Smooth muscle cell of the brain vasculature (primary cell): ENCODE results near the gene DDN.

ENCODE experiments used
- DNase-seq: peaks from one replicate; pipeline ENCODE4 v3.0.0-alpha.2; 2012; ENCODE audit warnings: low read depth, low spot score

DDN gene

GRCh38 chr12:48966177-48966895, 32.8 kb downstream of the DDN start:
- no peak for DNase-seq

DNA sequence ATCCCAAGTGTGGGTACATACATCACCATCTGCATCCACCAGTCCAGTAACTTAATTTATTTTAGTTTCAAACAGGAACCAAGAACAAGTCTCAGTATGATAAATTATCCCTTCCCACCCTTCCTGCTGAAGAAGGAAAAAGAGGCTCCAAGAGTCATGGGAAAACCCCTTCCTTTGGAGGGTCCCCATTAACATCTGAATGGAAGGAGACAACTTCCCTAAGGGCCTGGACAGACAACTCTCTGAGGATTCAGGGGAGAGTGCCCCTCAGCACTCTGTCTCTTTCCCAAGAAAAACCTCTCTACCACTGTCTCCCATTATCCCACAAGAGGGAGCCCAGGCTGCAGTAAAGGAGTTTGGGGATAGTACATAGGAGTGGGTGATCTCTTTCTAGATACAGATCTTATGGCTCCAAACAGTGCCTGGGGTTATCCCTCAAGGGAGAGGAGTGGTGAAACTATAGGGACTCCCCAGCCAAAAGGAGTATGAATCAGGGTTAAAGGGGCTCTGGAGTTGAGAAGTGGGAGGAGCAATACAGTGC, 33.8 kb downstream of the DDN start:
- no peak for DNase-seq

DNA sequence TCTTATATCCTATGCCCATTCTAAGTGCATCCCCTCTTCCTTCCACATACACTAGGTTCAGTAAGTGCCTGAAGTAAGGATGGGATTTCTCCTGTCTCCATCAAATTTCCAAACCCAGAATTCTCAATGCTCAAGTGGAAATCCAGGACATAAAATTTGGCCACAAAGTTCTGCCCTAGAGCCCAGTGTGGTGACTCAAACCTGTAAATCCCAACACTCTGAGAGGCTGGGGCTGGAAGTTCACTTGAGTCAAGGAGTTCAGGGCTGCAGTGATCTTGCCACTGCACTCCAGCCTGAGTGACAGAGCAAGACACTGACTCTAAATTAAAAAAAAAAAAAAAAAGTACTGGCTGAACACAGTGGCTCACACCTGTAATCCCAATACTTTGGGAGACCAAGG, 37.4 kb downstream of the DDN start:
- DNase-seq: no peak

GRCh38 chr12:48961331-48961730, 37.8 kb downstream of the DDN start:
- DNase-seq: no peak

- no peak for DNase-seq
Measured at GRCh38 chr12:48960834-48961233, 38.3 kb downstream of the DDN start.

- DNase-seq: no peak
Measured at GRCh38 chr12:48958049-48958388, 41.2 kb downstream of the DDN start.

- DNase-seq: peak; percentile 83
Measured at GRCh38 chr12:48957141-48958048, 41.8 kb downstream of the DDN start, which contains the start of gene ARF3. TSS of gene ARF3 (minus strand) at chr12:48957487. CDS start at chr12:48941095, 16,392 bp downstream.

DNA sequence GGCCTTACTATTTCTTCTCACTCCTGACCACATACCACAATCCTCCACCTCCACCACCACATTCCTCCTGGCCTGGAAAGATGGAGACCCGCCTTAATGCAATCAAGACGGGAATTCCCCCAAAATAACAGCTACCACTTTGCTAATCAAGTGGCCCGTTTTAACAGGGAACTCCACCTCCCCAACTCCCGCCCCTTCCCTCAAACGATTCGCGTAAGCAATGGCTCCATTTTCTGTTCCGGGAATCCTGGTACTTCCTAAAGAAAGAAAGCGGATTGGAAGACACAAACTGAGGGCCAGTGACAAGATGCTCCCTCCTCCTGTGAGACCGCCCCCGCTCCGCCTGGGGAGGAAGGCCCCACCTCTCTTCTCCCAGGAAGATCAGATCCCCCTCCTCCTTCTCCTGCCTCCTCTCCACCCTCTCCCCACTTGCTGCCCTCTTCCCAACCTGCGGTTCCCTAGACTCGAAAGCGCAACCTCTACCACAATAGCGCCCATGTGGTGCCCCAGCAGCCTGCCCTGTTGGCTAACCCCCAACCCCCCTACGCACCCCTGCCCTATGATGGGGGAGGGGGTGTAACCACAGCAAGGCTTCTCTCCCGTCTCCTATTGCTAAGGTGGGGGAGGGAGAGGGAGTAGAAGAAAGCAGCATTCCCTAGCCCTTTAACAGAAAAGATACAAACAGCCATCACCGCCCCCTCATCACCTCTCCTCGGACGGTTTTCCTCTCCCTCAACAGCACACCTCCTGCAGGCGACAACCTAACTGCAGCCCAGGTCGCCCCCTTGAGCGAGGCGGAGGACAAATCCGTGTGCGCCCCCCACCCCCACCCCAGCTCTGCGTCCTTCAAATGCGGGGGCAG, 42.7 kb downstream of the DDN start:
- DNase-seq: peak; percentile 90

DNA sequence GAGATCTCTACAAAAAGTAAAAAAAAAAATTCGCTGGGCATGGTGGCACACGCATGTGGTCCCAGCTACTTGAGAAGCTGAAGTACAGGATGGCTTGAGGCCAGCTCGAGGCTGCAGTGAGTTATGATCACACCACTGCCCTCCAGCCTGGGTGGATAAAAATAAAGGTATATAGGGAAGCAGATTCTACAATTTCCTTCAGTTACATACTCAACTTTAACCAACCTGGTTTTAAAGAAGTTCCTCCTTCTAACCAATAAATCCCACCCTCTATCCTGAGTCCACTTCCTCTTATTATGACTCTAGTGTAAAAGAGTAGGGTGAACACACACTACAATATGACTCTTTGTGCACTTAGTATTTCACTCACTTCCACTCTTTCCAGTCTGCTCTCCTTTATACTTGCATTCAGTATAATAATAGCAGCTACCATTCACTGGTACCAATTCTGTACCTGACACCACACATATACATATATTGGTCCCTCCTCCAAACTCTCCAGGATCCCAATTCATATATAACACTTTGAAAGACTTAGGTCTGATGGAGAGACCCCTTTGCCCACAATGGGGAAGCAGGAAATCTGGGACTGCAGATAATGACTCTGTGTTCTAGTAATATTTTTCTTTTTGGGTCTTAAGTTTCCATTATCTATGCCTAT, 44.2 kb downstream of the DDN start:
- no peak for DNase-seq

DNA sequence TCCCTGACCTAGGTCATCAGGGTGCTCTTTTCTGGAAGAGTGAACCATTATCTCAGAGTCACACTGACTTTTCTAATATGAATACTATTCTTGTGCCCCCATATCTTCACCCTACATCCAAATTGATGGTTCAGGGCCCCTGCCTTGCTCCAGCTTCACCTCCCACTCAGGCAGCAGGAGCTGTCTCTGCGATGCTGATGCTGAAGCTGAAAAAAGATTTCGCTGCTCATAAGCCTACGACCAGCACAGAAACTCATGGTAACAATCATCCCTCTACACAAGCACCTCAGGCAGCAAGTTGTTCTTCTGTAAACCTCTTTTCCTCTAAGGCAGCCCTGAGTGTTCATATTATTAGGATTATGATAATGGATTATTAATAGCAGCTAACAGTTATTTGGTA, 45.1 kb downstream of the DDN start:
- no peak for DNase-seq

DNA sequence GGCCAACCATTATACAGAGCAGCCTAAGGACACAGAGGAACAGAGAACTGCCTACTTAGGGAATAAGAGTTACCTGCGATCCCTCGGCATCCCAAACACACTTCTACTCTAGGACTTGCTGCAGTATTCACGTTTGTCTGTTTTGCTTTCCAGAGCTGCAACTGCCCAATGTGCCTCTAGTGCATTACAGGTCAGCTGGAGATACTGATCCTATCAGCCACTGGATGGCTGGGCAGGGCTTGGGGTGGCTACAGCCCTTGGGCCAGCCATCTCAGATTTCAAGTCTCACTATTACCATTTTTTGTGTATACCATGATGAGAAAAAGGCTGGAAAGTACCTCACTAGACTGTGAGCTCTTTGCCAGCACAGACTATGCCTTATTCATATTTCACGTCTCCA, 46.5 kb downstream of the DDN start:
- no peak for DNase-seq

- no peak for DNase-seq
Measured at GRCh38 chr12:48947727-48948126, 51.4 kb downstream of the DDN start.

DNA sequence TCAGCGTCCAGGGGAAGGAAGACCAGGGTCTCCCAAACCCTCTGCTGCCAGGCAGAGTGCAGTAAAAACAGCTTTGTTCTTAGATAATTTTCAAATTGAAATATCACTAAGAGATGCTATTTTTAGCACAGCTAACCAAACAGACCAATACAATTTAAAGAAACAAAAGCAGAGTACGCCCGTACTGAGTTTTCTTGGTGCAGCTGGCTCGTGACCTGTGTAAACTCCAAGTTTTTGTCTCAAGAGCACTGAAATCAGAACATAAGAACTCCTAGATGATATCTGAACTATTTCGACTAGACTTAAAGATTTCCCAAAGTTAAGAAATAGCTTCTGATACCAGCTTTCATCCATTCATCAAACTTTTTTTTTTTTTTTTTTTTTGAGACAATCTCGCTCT, 52.2 kb downstream of the DDN start:
- DNase-seq: no peak

DNA sequence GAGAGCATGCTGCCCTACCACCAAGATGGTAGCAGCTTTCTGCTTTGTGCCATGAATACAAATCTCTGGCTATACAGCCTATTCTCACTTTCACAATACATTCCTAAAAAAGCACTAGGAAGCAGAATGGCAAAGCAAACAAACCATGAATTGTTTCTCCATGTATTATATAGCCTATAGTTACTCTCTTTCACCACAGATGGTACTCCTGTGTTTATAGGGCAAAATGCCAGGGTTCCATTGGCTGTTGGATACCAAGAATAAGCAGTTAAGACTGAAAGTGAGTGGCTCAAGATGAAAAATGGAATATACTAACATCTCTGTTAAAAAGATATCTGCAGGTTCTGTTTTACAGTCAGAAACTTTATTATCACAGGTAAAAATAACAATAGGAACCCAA, 53.0 kb downstream of the DDN start:
- DNase-seq: no peak
